ENCODE measurements around the gene TMEM14A.
A peak's percentile ranks its signal among the peaks of the same experiment; 100 is the strongest.
"Not testable (repeated sequence)": the region's sequence is repeated elsewhere in the genome, so short reads cannot be mapped to it uniquely, and the experiment has no call there.

TMEM14A gene

DNA sequence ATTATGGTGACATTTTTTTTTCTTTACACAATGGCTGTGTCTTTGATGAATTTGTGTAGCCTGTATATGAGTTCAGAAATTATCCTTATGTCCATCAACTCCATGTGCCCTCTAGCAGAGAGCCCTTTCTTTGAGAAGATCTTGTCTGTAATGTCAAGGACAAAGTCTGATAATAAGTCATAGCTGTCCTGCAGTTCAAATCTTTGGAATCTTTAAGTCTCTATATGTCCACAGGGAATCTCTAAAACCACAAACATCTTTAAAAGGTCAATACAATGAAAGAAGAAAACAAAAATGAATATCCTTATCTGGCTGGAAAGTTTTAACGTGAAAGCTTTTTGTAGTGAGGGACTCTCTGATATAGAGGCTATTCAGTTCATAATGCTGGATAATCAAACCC lies 16.9 kb upstream of the TMEM14A start:
- TF ChIP-seq, protein P1, sequence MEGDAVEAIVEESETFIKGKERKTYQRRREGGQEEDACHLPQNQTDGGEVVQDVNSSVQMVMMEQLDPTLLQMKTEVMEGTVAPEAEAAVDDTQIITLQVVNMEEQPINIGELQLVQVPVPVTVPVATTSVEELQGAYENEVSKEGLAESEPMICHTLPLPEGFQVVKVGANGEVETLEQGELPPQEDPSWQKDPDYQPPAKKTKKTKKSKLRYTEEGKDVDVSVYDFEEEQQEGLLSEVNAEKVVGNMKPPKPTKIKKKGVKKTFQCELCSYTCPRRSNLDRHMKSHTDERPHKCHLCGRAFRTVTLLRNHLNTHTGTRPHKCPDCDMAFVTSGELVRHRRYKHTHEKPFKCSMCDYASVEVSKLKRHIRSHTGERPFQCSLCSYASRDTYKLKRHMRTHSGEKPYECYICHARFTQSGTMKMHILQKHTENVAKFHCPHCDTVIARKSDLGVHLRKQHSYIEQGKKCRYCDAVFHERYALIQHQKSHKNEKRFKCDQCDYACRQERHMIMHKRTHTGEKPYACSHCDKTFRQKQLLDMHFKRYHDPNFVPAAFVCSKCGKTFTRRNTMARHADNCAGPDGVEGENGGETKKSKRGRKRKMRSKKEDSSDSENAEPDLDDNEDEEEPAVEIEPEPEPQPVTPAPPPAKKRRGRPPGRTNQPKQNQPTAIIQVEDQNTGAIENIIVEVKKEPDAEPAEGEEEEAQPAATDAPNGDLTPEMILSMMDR (conservative IDR thresholded peaks at IDR 0.05; ENCODE audit: low read depth, low read length), result no peak
- no peak overlapping the region for H3K4me3 ChIP-seq (ENCODE audit: low read depth, low read length)
- DNase-seq (ENCODE audit: low read depth), result no peak

DNA sequence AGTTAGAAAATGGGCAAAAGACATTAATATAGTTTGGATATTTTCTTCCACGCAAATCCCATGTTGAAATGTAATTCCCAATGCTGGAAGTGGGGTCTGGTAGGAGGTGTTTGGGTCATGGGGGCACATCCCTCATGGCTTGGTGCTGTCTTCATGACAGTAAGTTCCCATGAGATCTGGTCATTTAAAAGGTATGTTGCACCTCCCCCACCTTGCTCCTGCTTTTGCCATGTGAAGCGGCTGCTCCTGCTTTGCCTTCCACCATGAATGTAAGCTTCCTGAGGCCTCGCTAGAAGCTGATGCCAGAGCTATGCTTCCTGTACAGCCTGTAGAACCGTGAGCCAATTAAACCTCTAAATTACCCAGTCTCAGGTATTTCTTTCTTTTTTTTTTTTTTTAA lies 16.3 kb upstream of the TMEM14A start:
- no peak for DNase-seq (ENCODE audit: low read depth)
- H3K4me3 ChIP-seq (ENCODE audit: low read depth, low read length), result no peak overlapping the region
- TF ChIP-seq, protein P1 (conservative IDR thresholded peaks at IDR 0.05; ENCODE audit: low read depth, low read length), result no peak

DNA sequence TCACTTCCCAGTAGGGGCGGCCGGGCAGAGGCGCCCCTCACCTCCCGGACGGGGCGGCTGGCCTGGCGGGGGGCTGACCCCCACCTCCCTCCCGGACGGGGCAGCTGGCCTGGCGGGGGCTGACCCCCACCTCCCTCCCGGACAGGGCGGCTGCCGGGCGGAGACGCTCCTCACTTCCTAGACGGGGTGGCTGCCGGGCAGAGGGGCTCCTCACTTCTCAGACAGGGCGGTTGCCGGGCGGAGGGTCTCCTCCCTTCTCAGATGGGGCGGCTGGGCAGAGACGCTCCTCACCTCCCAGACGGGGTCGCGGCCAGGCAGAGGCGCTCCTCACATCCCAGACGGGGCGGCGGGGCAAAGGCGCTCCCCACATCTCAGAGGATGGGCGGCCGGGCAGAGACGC lies 15.0 kb upstream of the TMEM14A start:
- H3K4me3 ChIP-seq (ENCODE audit: low read depth, low read length); DNase-seq (ENCODE audit: low read depth): not testable (repeated sequence)

DNA sequence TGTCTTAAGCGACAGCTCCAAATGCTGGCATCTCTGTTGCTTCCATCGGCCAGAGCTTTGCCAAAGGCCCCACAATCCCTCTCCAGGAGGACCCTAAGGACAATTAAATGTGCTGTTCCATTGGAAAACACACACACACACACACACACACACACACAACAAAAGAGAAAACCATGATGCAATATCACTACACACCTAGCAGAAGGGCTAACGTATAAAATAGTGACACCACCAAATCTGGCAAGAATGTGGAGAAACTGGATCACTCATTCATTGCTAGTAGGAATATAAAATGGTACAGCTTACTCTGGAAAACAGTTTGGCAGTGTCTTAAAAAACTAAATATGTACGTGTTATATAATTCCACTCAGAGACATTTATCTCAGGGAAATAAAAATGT lies 13.0 kb upstream of the TMEM14A start:
- DNase-seq (ENCODE audit: low read depth), result no peak
- H3K4me3 ChIP-seq (ENCODE audit: low read depth, low read length), result no peak overlapping the region
- TF ChIP-seq, protein P1 (conservative IDR thresholded peaks at IDR 0.05; ENCODE audit: low read depth, low read length), result no peak

DNA sequence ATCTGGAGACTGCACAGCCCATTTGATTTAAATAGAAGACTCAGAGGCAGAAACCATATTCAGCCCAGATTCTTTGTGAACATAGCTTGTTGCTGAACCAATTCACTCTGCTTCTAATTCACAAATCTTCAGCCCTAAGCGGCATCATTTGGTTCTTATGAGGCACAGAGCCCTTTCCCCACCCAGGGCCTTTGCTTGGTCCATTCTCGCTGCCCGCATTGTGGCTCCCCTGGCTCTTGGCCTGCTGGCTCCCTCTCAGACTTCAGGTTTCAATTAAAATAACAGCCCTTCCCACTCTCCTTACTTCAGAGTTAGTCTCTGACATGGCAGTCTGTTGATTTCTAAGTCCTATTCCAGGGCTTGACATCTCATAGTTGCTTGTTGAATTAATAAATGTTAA lies 9.4 kb upstream of the TMEM14A start:
- no peak overlapping the region for H3K4me3 ChIP-seq (ENCODE audit: low read depth, low read length)
- TF ChIP-seq, protein P1 (conservative IDR thresholded peaks at IDR 0.05; ENCODE audit: low read depth, low read length), result no peak
- no peak for DNase-seq (ENCODE audit: low read depth)

DNA sequence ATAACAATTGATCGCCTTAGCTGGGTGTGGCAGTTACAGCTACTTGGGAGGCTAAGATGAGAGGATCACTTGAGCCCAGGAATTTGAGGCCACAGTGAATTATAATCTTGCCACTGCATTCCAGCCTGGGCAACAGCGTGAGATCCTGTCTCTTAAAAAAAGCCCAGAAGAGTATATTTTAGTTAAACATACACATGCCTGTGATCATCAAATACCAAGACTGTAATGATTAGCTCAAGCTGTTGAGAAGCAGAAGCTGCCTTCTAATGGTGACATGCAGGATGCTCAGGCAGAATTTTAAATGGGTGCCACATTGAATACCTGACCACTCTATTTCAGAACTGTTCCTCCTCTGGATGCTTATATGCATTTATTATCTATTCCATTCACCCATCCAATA lies 8.9 kb upstream of the TMEM14A start:
- TF ChIP-seq, protein P1 (conservative IDR thresholded peaks at IDR 0.05; ENCODE audit: low read depth, low read length), result no peak
- no peak for DNase-seq (ENCODE audit: low read depth)
- H3K4me3 ChIP-seq (ENCODE audit: low read depth, low read length), result no peak overlapping the region

DNA sequence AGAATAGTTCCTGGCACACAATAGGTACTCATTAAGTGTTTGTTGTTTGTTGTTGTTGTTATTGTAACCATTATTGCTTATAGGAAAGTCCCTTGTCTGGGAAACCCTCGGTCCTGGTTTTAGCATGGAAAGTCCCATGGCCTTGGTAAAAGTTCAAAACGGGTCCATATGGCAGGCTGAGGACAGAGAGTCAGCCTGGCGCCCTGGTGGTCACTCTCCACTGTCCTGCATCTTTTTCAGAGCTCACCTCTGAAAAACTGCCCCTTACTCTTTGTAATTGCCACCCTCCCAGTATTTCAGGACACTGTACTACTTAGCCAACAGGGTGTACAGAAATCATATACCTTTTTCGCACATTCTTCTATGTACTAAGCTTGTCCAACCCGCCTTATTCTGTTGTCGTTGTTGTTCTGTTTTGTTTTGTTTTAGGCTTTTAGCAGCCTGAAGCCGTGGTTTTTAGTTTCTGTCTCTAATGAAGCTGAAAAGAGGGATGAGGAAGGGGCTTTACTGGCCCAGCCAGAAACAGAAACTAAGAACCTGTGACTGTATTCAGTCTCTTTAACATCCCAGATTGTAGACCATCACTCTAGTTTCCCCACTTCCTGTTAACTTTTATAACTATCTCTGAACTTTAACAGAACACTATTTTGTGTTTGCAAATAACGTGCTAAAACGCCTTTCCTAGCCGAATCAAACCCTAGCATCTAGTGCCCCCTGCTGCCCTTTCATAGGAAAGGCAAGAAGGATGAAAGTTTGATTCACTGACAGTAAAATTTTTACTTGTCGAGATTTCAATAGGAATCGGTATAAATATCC lies 7.6 kb upstream of the TMEM14A start:
- DNase-seq (ENCODE audit: low read depth), result peak; percentile 89
- TF ChIP-seq, protein P1 (conservative IDR thresholded peaks at IDR 0.05; ENCODE audit: low read depth, low read length), result peak; percentile 87
- H3K4me3 ChIP-seq (ENCODE audit: low read depth, low read length), result peak overlapping the region; percentile 72

Measured in choroid plexus epithelial cell (primary cell).